HG03558 (cell line): ENCODE measurements around the gene PATJ.
"Not testable (repeated sequence)": the region's sequence is repeated elsewhere in the genome, so short reads cannot be mapped to it uniquely, and the experiment has no call there.

Source experiments
- ATAC-seq: cut with Tn5 transposase; IDR thresholded peaks from one replicate; pipeline ENCODE4 v1.9.1; 2021; ENCODE audit warnings: moderate number of reproducible peaks; ENCODE audit not compliant: unreplicated experiment; ENCODE audit errors: extremely low read depth

PATJ gene

DNA sequence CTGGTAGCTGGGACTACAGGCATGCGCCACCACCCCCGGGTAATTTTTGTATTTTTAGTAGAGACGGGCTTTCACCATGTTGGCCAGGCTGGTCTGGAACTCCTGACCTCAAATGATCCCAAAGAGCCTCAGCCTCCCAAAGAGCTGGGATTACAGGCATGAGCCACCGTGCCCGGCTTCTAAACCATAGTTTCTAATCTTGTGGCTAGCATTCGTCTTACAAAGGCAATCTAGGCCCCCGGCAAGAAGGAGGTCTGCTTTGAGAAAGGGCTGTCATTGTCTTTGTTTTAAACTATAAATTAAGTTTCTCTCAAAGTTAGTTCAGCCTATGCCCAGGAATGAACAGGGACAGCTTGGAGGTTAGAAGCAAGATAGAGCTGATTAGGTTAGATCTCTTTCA is 442.1 kb downstream of the PATJ start:
- ATAC-seq: no peak

DNA sequence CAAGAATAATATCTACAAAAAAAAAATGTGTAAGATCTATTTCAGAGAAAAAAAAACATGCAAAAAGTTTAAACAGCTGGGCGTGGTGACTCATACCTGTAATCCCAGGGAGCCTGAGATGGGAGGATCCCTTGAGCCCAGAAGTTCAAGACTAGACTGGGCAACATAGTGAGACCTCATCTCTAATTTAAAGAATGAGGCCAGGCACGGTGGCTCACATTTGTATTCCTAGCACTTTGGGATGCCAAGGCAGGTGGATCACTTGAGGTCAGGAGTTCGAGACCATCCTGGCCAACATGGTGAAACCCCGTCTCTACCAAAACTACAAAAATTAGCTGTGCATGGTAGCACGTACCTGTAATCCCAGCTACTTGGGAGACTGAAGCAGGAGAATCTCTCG is 443.0 kb downstream of the PATJ start:
- ATAC-seq: not testable (repeated sequence)

DNA sequence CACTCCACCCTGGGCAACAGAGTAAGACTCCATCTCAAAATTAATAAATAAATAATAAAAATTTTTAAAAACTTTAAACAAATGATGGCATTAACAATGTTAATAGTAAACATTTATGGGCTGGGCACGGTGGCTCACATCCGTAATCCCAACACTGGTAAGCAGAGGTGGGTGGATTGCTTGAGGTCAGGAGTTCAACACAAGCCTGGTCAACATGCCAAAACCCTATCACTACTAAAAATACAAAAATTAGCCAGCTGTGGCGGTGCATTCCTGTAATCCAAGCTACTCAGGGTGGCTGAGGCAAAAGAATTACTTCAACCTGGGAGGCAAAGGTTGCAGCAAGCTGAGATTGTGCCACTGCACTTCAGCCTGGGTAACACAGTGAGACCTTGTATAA is 443.4 kb downstream of the PATJ start:
- no peak for ATAC-seq

DNA sequence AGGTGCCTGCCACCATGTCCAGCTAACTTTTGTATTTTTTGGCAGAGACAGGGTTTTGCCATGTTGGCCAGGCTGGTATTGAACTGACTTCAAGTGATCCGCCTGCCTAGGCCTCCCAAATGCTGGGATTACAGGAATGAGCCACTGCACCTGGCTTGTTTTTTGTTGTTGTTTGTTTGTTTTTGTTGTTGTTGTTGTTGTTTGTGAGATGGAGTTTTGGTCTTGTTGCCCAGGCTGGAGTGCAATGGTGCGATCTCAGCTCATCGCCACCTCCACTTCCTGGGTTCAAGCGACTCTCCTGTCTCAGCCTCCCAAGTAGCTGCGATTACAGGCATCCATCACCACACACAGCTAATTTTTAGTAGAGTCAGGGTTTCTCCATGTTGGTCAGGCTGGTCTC is 445.3 kb downstream of the PATJ start:
- ATAC-seq: no peak

DNA sequence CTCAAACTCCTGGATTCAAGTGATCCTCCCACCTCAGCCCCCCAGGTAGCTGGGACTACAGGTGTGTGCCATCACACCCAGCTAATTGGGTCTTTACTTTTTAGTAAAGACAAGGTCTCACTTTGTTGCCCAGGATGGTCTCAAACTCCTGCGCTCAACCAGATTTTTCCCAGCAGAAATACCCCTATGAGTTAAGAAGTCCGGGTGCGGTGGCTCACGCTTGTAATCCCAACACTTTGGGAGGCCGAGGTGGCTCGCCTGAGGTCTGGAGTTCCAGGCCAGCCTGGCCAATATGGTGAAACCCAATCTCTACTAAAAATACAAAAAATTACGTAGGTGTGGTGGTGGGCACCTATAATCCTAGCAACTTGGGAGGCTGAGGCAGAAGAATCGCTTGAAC is 445.8 kb downstream of the PATJ start:
- no peak for ATAC-seq

DNA sequence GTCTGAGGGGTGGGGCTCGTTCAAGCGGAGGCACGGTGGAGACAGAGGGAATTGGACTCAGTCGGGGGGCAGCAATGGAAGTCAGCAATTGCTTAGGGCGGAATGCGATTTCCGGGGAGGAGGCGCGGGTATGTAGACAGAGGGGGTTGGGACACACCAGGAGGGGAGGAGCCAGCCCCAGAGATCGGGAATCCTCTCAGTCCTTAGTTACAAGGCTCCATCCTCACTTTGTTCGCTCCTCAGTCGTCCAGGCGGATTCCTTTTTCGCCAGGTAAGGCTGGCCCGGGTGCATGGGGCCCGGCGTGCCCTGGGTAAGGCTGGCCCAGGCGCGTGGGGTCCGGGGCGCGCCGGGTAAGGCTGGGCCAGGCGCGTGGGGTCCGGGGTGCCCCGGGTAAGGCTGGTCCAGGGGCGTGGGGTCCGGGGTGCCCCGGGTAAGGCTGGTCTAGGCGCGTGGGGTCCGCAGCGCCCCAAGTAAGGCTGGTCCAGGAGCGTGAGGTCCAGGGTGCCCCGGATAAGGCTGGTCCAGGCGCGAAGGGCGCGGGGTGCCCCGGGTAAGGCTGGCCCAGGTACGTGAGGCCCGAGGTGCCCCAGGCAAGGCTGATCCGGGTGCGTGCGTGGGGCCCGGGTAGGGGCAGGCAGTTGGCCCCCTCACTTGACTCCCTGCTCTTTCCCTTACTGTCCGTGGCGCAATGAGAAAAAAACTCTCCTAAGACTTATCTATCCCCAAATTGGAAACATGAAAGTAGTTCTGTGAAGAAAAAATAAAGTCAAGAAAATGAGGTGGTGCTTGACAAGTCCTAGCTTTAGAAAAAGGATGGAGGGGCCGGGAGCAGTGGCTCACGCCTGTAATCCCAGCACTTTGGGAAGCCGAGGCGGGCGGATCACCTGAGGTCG is 452.6 kb downstream of the PATJ start, which contains the start of gene L1TD1:
TSS of gene L1TD1 (plus strand) at position 199 of the 894 bp plus-strand sequence. CDS start 11,780 bp downstream, outside the sequence.
- ATAC-seq: no peak

DNA sequence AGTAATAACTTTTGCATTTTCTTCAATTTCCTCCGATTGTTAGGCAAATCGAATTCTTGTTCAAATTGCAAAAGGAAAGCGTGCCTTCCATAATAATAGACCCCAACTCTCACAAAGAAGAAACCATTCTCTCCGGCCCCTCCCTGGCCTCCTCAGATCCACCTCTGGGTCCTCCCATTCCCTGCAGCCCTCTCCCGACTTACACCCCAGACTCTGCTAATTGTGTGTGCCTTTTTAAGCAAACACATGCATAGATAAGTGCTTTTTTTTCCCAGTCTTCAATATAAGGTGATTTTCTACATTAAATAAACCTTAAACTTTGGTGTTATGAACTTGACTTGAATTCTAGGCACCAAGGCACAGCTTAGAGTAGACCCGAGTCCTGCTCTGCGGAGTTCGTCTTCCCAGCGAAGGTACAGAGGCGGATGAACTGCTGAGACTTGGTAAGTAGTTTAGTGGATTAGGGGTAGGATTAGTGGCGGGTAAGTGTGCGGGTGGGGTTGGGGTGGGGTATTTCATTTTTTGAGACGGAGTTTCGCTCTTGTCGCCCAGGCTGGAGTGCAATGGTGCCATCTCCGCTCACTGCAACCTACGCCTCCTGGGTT is 453.9 kb downstream of the PATJ start:
- ATAC-seq: no peak

DNA sequence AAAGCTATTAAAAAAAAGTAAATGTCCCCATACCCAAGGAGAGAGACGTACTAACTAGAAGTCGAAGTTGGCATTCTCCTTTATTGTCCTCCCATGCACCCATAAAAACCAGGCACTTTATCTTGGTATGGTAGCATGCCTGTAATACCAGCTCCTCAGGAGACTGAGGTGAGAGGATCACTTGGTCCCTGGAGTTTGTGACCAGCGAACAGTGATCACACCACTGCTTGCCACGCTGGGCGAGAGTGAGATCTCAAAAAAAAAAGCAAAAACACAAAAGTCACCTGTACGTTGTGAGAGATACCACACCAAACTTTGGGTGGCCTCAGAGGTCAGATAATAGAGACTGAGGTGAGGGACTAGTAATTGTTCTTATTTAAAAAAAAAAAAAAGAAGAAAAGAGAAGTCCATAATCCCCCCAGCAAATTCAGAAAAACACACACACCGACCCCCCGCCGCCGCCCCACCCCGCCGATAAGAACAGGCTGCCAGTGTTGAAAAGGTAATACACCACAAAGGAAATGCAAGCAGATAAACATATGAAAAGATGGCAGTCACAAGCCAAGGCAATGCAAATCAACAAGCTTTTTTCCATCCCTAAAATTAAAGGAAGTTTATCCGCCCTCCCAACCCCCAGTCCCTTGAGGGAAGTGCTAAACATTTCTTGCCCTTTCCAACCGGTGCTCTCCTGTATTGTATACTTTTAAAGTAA is 455.9 kb downstream of the PATJ start:
- no peak for ATAC-seq

DNA sequence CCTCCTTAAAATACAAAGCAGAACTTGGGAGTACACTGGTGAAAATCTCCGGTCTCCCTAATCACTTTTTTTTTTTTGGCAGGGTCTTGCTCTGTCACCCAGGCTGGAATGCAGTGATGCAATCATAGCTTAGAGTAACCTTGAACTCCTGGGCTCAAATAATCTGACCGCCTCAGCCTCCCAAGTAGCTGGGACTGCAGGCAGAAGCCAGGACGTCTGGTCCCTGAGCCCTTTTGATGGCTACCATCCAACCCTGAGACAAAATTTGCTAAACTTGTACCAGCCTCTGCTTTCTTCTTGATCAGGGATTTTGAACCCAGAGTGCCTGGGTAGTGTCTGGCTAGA is 456.5 kb downstream of the PATJ start:
- no peak for ATAC-seq

DNA sequence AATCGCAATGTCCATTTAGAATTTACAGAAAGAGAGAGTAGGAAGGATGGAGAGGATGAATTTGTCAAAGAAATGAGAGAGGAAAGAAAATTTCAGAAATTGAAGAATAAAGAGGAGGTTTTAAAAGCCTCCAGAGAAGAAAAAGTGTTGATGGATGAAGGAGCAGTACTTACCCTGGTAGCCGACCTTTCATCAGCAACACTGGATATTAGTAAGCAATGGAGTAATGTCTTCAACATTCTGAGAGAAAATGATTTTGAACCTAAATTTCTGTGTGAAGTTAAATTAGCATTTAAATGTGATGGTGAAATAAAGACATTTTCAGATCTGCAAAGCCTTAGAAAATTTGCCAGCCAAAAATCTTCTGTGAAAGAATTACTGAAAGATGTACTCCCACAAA is 464.9 kb downstream of the PATJ start:
- ATAC-seq: no peak

DNA sequence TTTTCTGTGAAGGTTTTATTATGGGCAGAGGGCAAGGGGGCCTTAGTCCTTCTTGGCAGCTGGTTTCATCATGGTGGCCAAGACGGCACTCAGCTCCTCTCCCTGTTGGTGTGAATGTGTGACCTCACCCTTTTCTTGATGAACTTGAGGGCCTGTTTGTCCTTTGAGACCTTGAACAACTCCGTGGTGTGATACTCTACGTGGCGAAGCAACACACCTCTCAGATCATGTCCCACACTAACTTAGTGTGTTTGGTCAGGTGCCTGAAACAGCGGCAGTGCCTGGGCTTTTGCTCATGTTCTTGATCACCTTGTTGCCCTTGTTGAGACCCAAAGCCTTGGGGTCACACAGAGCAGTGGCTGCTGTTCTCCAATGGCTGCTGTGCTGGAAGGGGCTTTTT is 465.8 kb downstream of the PATJ start:
- ATAC-seq: no peak

DNA sequence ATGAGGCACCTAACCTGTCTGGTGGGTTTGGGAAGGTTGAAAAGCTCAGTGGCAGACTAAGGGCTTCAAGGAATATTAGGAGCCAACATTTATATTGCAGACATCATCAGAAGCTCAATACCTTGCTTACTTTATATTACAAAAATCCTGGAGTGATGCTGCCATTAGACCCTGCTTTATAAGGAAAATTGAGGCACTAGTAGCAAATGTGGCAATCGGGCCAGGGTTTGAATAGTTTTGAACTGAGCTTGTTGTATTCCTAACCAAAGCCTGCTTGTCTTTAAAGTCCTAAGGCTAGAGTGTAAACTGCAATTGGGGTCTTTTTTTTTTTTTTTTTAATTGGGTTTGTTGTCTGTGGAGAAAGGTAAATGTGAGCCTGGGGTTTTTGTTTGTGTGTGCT is 466.7 kb downstream of the PATJ start:
- no peak for ATAC-seq

DNA sequence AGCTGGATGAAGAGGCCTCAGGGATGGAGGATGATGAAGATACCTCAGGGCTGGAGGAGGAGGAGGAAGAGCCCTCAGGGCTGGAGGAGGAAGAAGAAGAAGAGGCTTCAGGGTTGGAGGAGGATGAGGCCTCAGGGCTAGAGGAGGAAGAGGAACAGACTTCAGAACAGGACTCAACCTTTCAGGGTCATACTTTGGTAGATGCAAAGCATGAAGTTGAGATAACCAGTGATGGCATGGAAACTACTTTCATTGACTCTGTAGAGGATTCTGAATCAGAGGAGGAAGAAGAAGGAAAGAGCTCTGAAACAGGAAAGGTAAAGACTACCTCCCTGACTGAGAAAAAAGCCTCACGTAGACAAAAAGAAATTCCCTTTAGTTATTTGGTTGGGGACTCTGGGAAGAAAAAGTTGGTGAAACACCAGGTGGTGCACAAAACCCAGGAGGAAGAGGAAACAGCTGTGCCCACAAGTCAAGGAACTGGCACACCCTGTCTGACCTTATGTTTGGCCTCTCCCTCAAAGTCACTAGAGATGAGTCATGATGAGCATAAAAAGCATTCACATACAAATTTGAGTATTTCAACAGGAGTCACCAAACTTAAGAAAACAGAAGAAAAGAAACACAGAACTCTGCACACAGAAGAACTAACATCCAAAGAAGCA is 467.8 kb downstream of the PATJ start:
- no peak for ATAC-seq

DNA sequence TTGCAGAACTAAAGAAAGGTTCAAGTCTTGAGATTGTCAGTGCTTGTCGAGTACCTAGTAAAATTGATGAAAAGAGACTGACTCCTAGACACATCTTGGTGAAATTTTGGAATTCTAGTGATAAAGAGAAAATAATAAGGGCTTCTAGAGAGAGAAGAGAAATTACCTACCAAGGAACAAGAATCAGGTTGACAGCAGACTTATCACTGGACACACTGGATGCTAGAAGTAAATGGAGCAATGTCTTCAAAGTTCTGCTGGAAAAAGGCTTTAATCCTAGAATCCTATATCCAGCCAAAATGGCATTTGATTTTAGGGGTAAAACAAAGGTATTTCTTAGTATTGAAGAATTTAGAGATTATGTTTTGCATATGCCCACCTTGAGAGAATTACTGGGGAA is 468.7 kb downstream of the PATJ start:
- no peak for ATAC-seq

DNA sequence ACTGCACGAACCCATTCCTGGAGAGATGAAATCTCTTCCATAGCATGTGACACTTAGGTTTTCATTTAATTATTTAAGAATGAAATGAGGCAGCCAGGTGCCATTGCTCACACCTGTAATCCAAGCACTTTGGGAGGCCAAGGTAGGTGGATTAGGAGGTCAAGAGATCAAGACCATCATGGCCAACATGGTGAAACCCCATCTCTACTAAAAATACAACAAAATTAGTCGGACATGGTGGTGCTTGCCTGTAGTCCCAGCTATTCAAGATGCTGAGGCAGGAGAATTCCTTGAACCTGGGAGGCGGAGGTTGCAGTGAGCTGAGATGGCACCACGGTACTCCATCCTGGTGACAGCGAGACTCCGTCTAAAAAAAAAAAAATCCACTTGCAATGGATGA is 470.1 kb downstream of the PATJ start:
- ATAC-seq: no peak

DNA sequence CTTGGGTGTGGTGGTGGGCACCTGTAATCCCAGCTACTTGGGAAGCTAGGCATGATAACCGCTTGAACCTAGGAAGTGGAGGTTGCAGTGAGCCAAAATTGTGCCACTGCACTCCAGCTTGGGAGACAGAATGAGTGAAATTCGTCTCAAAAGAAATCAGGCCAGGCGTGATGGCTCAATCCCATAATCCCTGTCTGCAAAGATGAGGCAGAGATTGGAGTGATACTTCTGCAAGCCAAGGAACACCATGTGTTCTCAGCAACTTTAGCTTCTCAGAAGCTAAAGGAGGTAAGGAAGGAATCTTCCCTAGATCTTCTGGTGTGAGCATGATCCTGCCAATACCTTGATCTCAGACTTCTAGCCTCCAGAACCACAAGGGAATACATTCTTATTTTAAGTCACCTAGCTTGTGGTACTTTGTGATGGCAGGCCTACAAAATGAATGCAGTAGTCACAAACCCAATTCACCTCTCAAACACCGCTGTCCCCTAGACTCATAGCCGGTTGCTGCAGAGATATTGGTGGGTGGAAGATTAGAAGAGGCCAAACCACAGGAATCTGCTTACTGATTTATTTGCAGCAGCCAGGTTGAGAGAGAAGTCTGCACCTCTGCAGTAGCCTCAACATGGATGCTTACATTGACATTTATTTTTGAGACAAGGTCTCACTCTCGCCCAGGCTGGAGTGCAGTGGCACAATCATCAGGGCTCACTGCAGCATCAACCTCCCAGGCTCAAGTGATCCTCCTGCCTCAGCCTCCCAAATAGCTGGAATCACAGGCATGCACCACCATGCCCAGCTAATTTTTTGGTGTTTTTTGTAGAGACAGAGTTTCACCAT is 471.0 kb downstream of the PATJ start:
- no peak for ATAC-seq

DNA sequence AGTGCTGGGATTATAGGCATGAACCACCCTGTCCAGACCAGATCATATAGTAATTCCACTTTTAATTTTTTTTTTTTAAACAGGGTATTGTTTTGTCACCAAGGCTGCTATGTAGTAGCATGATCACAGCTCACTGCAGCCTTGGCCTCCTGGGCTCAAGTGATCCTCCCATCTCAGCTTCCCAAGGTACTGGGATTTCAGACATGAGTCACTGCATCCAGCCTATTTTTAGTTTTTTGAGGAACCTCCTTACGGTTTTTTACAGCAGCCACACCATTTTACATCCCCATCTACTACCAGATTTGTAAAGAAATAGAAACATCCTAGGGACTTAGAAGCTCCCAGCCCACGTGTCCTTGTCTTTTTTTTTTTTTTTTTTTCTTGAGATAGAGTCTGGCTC is 476.3 kb downstream of the PATJ start:
- ATAC-seq: no peak

DNA sequence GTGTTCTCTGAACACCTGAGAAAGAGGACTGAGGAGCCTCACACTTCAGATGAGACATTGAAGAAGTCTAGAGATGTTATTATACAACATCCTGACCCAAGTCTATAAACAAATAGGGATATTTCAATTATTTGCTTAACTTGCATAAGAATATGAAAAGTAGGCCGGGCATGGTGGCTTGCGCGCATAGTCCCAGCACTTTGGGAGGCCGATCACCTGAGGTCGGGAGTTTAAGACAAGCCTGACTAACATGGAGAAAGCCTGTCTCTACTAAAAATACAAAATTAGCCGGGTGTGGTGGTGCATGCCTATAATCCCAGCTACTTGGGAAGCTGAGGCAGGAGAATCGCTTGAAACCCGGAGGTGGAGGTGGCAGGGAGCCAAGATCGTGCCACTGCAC is 478.2 kb downstream of the PATJ start:
- ATAC-seq: not testable (repeated sequence)

DNA sequence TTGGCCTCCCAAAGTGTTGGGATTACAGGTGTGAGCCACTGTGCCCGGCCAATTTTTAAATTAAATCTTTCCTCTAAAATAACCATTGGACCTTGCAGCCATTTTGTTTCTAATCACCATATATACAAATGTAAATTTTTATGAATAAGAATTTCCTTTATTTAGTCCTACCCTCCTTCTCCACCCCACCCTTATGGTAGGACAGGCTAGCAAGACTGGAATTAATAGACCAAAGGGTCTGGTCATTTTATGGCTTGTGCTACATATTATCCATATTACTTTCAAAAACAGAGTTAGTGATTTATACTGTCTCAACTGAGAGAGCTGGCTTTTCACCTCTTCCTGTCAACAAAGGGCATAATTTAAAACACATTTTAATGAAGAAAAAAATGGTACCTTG is 478.9 kb downstream of the PATJ start:
- ATAC-seq: no peak

DNA sequence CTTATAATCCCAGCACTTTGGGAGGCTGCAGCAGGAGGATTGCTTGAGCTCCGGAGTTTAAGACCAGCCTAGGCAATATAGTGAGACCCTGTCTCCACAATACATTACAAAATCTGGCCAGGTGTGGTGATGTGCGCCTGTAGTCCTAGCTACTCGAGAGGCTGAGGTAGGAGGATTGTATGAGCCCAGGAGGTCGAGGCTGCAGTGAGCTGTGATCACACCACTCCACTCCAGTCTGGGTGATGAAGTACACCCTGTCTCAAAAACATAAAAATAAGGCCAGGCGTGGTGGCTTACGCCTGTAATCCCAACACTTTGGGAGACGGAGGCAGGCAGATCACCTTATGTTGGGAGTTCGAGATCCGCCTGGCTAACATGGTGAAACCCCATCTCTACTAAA is 480.0 kb downstream of the PATJ start:
- no peak for ATAC-seq
